HepG2 (cell line): ENCODE data around the gene PSKH1. TPM values are rescaled to one million over a fixed set of nuclear protein-coding genes. Genes with fewer than 3 reads are reported as not detected.

Experiments
- ATAC-seq: fragments of 200-7000 bp; cut with Tn5 transposase; 3 replicates; pipeline ENCODE4 v1.9.1; 2020; ENCODE audit warnings: mild to moderate bottlenecking, moderate library complexity
- BruUV-seq: library from RNA; stranded (reverse); fragments of 400-500 nt; replicated peaks from 2 replicates; lab custom pipeline; 2021; lab: Mats Ljungman, UMichigan
- CTCF ChIA-PET: fragments of 300-600 bp; formaldehyde crosslinking; extraction: SDS; loops from one replicate; lab custom pipeline; 2021; ENCODE audit warnings: low total read pairs, inconsistent platforms, low intra/inter-chr PET ratio; lab: Yijun Ruan, JAX
- POLR2A ChIA-PET: fragments of 350-600 bp; sonication (Branson Sonifier 250); formaldehyde crosslinking; loops from one replicate; lab custom pipeline; 2020; ENCODE audit warnings: antibody characterized with exemption, inconsistent platforms; lab: Yijun Ruan, JAX
- DNase-seq: peaks from one replicate; pipeline ENCODE4 v3.0.0-alpha.2; 2015; ENCODE audit warnings: low spot score
- FAIRE-seq: peaks from 3 replicates; lab custom pipeline; 2011; peaks lifted over from hg19 to GRCh38; lab: Jason Lieb, UNC
- H2AFZ ChIP-seq: one replicate; pipeline ENCODE4 v1.6.1; 2011; ENCODE audit warnings: low read length, inconsistent platforms
- H3K27ac ChIP-seq: fragments of 300-600 bp; 3 replicates; pipeline ENCODE4 v1.8.0; 2011; ENCODE audit warnings: mixed run types, mild to moderate bottlenecking, mixed read lengths, low read length, inconsistent platforms; ENCODE audit not compliant: insufficient read depth; ENCODE audit errors: extremely low read length
- H3K27me3 ChIP-seq, 2 experiments: fragments of 200-600 bp in 1 of 2; 2 replicates in 1 of 2; 3 replicates in 1 of 2; pipeline versions ENCODE4 v1.6.0 to v1.8.0; 2011; ENCODE audit warnings: low read length in 2 of 2, mild to moderate bottlenecking in 2 of 2, moderate library complexity in 2 of 2, inconsistent platforms in 1 of 2; ENCODE audit not compliant: insufficient read depth in 2 of 2, control insufficient read depth in 1 of 2
- H3K36me3 ChIP-seq, 2 experiments: fragments of 200-600 bp in 1 of 2; replicated peaks in 1 of 2; 2 replicates in 1 of 2; 3 replicates in 1 of 2; pipeline versions ENCODE4 v1.5.1 to v1.8.0; 2011; ENCODE audit warnings: low read length in 2 of 2, inconsistent platforms in 1 of 2; ENCODE audit not compliant: insufficient read depth in 2 of 2, control insufficient read depth in 1 of 2
- H3K4me1 ChIP-seq: 2 replicates; pipeline ENCODE4 v1.5.1; 2012; ENCODE audit warnings: low read length, inconsistent platforms; ENCODE audit not compliant: insufficient read depth
- H3K4me2 ChIP-seq: 2 replicates; pipeline ENCODE4 v1.6.0; 2011; ENCODE audit warnings: low read depth, low read length, inconsistent platforms
- H3K4me3 ChIP-seq, 3 experiments: fragments of 200-600 bp in 1 of 3; sonication (generic), shearing (Covaris generic) in 1 of 3; replicated peaks in 1 of 3; 2 replicates each; pipeline ENCODE4 v1.5.1; 2011 to 2016; ENCODE audit warnings: low read length in 3 of 3, inconsistent platforms in 2 of 3, low read depth in 2 of 3, mild to moderate bottlenecking in 2 of 3, control low read depth in 1 of 3, mixed read lengths in 1 of 3; ENCODE audit not compliant: insufficient read depth in 1 of 3
- H3K79me2 ChIP-seq: one replicate; pipeline ENCODE4 v1.6.1; 2011; ENCODE audit warnings: low read length, inconsistent platforms; ENCODE audit not compliant: insufficient read depth
- H3K9ac ChIP-seq: 2 replicates; pipeline ENCODE4 v1.6.0; 2011; ENCODE audit warnings: mild to moderate bottlenecking, low read depth, low read length, inconsistent platforms; ENCODE audit not compliant: insufficient read depth
- H3K9me3 ChIP-seq: 2 replicates; pipeline ENCODE4 v1.5.1; 2012; ENCODE audit warnings: mild to moderate bottlenecking, low read length
- H4K20me1 ChIP-seq: 2 replicates; pipeline ENCODE4 v1.6.0; 2011; ENCODE audit warnings: inconsistent platforms, mild to moderate bottlenecking, low read length, moderate library complexity; ENCODE audit not compliant: insufficient read depth
- ELF3 ChIP-seq: IDR thresholded peaks from 2 replicates; pipeline ENCODE4 v1.6.1; 2016; ENCODE audit warnings: missing genetic modification reagents, missing compliant biosample characterization
- GTF2F1 ChIP-seq: fragments of 150-350 bp; IDR thresholded peaks from 2 replicates; pipeline ENCODE4 v1.6.1; 2014; ENCODE audit warnings: low read length
- POLR2A ChIP-seq, 2 experiments: IDR thresholded peaks; 2 replicates each; pipeline ENCODE4 v1.6.1; 2011; ENCODE audit warnings: low read depth in 2 of 2, low read length in 2 of 2, mild to moderate bottlenecking in 1 of 2, moderate library complexity in 1 of 2; ENCODE audit not compliant: insufficient read depth in 1 of 2
- SOX5 ChIP-seq: IDR thresholded peaks from 2 replicates; pipeline ENCODE4 v1.6.1; 2016; ENCODE audit warnings: borderline replicate concordance
- ZFP36L2 ChIP-seq: sonication (generic); formaldehyde crosslinking; IDR thresholded peaks from 2 replicates; pipeline ENCODE4 v1.4.0; 2020; ENCODE audit warnings: missing genetic modification reagents
- ZNF275 ChIP-seq: sonication (generic); formaldehyde crosslinking; IDR thresholded peaks from 2 replicates; pipeline ENCODE4 v1.8.0; 2022; ENCODE audit warnings: missing genetic modification reagents, mild to moderate bottlenecking, inconsistent platforms, borderline replicate concordance
- ZNF710 ChIP-seq: sonication (generic); formaldehyde crosslinking; IDR thresholded peaks from 2 replicates; pipeline ENCODE4 v1.5.0; 2020; ENCODE audit warnings: mild to moderate bottlenecking, missing genetic modification reagents, borderline replicate concordance
- WGBS: methylation state at CpG from one replicate; pipeline ENCODE4 v1.1.6; 2017; ENCODE audit warnings: low lambda C conversion rate; 5-methylcytosine and 5-hydroxymethylcytosine counted together
- in situ Hi-C: cut with HindIII; loops from 2 replicates; pipeline ENCODE4 v1.10.0; 2017; ENCODE audit warnings: low pct_unique_long_range_greater_than_20kb; ENCODE audit not compliant: extremely low pct_ligation_motif_present
- intact Hi-C: fragments of 100-400 bp; cut with micrococcal nuclease; formaldehyde crosslinking; loops from one replicate; pipeline ENCODE4 v1.10.0; 2022; ENCODE audit not compliant: unreplicated experiment
- polyA plus RNA-seq, 8 experiments: library from polyadenylated mRNA; depleted of rRNA in 3 of 8; stranded (reverse) in 7 of 8; unstranded in 1 of 8; fragments of >200 nt; fragmentation: Illumina TruSeq in 4 of 8; extraction: Trizol in 4 of 8; gene quantifications; 2 replicates each; pipeline versions ENCODE4 v1.2.1 to v1.2.3, GENCODE V29; 2011 to 2016; ENCODE audit warnings: low read depth in 4 of 8, missing spikeins in 1 of 8, mixed read lengths in 1 of 8; ENCODE audit not compliant: insufficient read depth in 1 of 8
- total RNA-seq, 5 experiments: library from RNA; depleted of rRNA; stranded (reverse); fragments of >200 nt; fragmentation: Illumina TruSeq; extraction: Trizol; gene quantifications; 2 replicates each; pipeline ENCODE4 v1.2.3, GENCODE V29; 2016; ENCODE audit warnings: low read depth in 1 of 5
- TF ChIP-seq, protein P1 (sequence below): sonication (generic); formaldehyde crosslinking; IDR thresholded peaks from 2 replicates; pipeline ENCODE4 v1.4.0; 2020; ENCODE audit warnings: missing genetic modification reagents

The PSKH1 gene
- total and polyA plus RNA-seq, 2 of the 13 experiments (the other 11 are each of a cell fraction or from before 2014, with no cell fraction given) = 8.4 to 19.1 TPM

GRCh38 chr16:67922221-67922620 lies 29.2 kb downstream of the PSKH1 start (continued):
- TF ChIP-seq, protein P1, sequence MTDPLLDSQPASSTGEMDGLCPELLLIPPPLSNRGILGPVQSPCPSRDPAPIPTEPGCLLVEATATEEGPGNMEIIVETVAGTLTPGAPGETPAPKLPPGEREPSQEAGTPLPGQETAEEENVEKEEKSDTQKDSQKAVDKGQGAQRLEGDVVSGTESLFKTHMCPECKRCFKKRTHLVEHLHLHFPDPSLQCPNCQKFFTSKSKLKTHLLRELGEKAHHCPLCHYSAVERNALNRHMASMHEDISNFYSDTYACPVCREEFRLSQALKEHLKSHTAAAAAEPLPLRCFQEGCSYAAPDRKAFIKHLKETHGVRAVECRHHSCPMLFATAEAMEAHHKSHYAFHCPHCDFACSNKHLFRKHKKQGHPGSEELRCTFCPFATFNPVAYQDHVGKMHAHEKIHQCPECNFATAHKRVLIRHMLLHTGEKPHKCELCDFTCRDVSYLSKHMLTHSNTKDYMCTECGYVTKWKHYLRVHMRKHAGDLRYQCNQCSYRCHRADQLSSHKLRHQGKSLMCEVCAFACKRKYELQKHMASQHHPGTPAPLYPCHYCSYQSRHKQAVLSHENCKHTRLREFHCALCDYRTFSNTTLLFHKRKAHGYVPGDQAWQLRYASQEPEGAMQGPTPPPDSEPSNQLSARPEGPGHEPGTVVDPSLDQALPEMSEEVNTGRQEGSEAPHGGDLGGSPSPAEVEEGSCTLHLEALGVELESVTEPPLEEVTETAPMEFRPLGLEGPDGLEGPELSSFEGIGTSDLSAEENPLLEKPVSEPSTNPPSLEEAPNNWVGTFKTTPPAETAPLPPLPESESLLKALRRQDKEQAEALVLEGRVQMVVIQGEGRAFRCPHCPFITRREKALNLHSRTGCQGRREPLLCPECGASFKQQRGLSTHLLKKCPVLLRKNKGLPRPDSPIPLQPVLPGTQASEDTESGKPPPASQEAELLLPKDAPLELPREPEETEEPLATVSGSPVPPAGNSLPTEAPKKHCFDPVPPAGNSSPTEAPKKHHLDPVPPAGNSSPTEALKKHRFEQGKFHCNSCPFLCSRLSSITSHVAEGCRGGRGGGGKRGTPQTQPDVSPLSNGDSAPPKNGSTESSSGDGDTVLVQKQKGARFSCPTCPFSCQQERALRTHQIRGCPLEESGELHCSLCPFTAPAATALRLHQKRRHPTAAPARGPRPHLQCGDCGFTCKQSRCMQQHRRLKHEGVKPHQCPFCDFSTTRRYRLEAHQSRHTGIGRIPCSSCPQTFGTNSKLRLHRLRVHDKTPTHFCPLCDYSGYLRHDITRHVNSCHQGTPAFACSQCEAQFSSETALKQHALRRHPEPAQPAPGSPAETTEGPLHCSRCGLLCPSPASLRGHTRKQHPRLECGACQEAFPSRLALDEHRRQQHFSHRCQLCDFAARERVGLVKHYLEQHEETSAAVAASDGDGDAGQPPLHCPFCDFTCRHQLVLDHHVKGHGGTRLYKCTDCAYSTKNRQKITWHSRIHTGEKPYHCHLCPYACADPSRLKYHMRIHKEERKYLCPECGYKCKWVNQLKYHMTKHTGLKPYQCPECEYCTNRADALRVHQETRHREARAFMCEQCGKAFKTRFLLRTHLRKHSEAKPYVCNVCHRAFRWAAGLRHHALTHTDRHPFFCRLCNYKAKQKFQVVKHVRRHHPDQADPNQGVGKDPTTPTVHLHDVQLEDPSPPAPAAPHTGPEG (CRISPR knock-in tag) = no peak

DNA sequence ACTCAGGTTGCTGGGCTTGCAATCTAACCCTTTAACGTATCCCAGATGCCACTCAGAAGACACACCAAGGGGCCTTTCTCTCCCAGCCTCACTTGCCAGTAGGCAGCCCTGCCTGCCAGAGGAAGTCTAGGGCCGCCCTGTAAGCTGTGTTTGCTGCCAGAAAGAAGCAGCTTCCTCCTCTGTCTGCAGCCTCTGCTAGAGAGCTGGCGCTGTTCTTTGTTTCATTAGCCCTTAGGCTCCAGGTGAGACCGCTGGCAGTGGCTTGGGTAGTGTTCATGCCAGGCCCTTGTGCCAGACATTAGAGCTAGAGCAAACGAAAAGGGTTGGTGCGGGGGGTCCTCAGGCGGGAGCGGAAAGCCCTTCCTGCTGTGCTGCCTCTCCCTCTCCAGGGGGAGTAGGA lies 29.7 kb downstream of the PSKH1 start:
- FAIRE-seq (no peak), ATAC-seq (no peak), DNase-seq (no peak)
- ChIA-PET POLR2A (interaction anchor here (0.9 kb wide), 1 partner anchor 13 kb away, joined by 3 read pairs; no protein-coding TSS in a partner anchor), CTCF (no interaction called here)
- no peak overlapping the region for H3K27ac ChIP-seq
- H3K9ac ChIP-seq = no peak overlapping the region
- BruUV-seq = no TSS peak
- H3K4me2 ChIP-seq = no peak overlapping the region
- over 99% methylated on average over 8 of the region's 8 CpGs for WGBS
- H4K20me1 ChIP-seq = no peaks in the 10 kb centered on the region
- no peak overlapping the region for H3K4me3 ChIP-seq
- H3K36me3 ChIP-seq = peaks cover 27 to 28% of the 10 kb centered on the region in 2 experiments
- H3K9me3 ChIP-seq = no peaks in the 10 kb centered on the region
- H3K27me3 ChIP-seq = no peaks in the 10 kb centered on the region
- peaks cover 1% of the 10 kb centered on the region; the same call in 1 of the 2 replicates for H3K4me1 ChIP-seq
- no peaks in the 10 kb centered on the region for H3K79me2 ChIP-seq
- intact Hi-C loops (no loop called here), in situ Hi-C loops (no loop called here)
- H2AFZ ChIP-seq = no peak overlapping the region
- TF ChIP-seq GTF2F1 (no peak), SOX5 (no peak), ZFP36L2 (CRISPR knock-in tag) (no peak), ZNF710 (CRISPR knock-in tag) (no peak), POLR2A (IDR thresholded peaks at IDR 0.05; ENCODE audit: insufficient read depth in 1 of 2, low read depth in 2 of 2, low read length in 2 of 2) (no peak), ELF3 (CRISPR knock-in tag) (no peak), ZNF275 (CRISPR knock-in tag) (no peak)
